ENCODE results near the gene LRBA.
"Not testable (repeated sequence)": the region's sequence is repeated elsewhere in the genome, so short reads cannot be mapped to it uniquely, and the experiment has no call there.

LRBA gene

GRCh38 chr4:150784305-150784704 lies 230.8 kb downstream of the LRBA start:
- DNase-seq, result no peak

GRCh38 chr4:150782921-150783320 lies 232.2 kb downstream of the LRBA start:
- DNase-seq, result no peak

- DNase-seq, result no peak
These were observed 232.8 kb downstream of the LRBA start for GRCh38 chr4:150782311-150782710.

GRCh38 chr4:150781191-150781590 lies 233.9 kb downstream of the LRBA start:
- DNase-seq, result no peak

GRCh38 chr4:150779707-150780106 lies 235.4 kb downstream of the LRBA start:
- no peak for DNase-seq

GRCh38 chr4:150773729-150774449 lies 241.2 kb downstream of the LRBA start:
- no peak for DNase-seq

- no peak for DNase-seq
These were observed 242.1 kb downstream of the LRBA start for GRCh38 chr4:150773032-150773431.

- no peak for DNase-seq
These were observed 243.7 kb downstream of the LRBA start for GRCh38 chr4:150771382-150771781.

- DNase-seq, result no peak
These were observed 245.2 kb downstream of the LRBA start for GRCh38 chr4:150769845-150770244.

GRCh38 chr4:150769248-150769647 lies 245.8 kb downstream of the LRBA start:
- no peak for DNase-seq

GRCh38 chr4:150768497-150768896 lies 246.6 kb downstream of the LRBA start:
- DNase-seq, result no peak

- no peak for DNase-seq
These were observed 249.9 kb downstream of the LRBA start for GRCh38 chr4:150765216-150765615.

- no peak for DNase-seq
These were observed 263.4 kb downstream of the LRBA start for GRCh38 chr4:150751648-150752047.

GRCh38 chr4:150750824-150751223 lies 264.3 kb downstream of the LRBA start:
- DNase-seq, result no peak

GRCh38 chr4:150746156-150746555 lies 268.9 kb downstream of the LRBA start:
- no peak for DNase-seq

- no peak for DNase-seq
These were observed 270.5 kb downstream of the LRBA start for GRCh38 chr4:150744570-150744969.

GRCh38 chr4:150743564-150744342 lies 271.3 kb downstream of the LRBA start:
- DNase-seq, result no peak

- DNase-seq, result not testable (repeated sequence)
These were observed 272.2 kb downstream of the LRBA start for GRCh38 chr4:150742930-150743329.

GRCh38 chr4:150739591-150739990 lies 275.5 kb downstream of the LRBA start:
- DNase-seq, result no peak

- DNase-seq, result no peak
These were observed 289.0 kb downstream of the LRBA start for GRCh38 chr4:150725957-150726523.

- DNase-seq, result no peak
These were observed 291.2 kb downstream of the LRBA start for GRCh38 chr4:150723727-150724411.

- DNase-seq, result no peak
These were observed 292.1 kb downstream of the LRBA start for GRCh38 chr4:150722908-150723362.

GRCh38 chr4:150720973-150721518 lies 294.0 kb downstream of the LRBA start:
- no peak for DNase-seq

All from GF-D8 (cell line).